Fibroblast of peridontal ligament (primary cell): Measurements from ENCODE around the gene TTC38.

Source experiments
- DNase-seq: peaks from one replicate; pipeline ENCODE4 v3.0.0-alpha.2; 2010; ENCODE audit errors: extremely low read depth

The TTC38 gene

DNA sequence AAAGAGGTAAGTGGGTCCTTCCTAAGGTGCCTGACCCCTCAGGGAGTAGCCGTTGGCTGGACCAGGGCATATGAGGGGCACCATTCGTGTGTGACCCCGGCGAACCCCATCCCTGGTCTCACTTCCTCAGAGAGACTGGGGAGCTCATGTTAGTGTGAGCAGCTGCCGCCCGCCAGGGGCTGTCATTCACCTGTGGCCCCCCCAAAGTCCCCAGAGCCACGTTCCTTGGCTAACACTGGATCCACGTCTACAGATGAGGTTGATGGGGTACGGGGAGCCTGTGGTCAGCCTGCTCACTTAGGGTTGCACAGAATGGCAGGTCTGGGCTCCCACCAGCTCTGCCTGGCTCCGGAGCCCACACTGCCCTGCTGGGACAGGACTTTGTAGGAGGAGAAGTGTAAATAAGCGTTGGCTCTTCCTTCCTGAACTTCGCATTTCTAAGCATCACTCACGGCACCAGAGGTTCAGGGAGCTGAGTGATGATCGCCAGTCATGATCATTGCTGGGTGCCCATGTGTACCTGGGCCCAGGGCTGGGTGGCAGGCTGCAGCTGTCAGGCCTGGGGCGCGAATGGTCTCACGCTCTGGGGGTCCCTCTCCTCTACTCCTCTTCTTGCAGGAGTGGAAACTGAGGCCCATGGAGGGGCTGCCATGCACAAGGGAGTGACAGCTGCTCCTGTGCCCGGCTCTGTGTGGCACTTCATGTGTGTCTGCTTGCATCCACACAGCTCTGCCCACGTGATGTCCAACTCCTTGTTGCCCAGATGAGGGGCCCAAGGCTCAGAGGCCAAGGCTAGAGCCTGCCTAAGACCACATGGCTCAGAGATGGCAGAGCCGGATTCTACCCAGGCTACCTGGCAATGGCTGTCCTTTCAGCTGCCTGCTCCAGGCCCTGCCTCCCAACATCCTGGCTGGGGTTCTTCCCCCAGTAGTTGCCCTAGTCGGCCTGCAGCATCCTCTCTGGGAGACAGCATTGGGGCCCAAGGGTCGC, 11.1 kb downstream of the TTC38 start:
- no peak for DNase-seq

DNA sequence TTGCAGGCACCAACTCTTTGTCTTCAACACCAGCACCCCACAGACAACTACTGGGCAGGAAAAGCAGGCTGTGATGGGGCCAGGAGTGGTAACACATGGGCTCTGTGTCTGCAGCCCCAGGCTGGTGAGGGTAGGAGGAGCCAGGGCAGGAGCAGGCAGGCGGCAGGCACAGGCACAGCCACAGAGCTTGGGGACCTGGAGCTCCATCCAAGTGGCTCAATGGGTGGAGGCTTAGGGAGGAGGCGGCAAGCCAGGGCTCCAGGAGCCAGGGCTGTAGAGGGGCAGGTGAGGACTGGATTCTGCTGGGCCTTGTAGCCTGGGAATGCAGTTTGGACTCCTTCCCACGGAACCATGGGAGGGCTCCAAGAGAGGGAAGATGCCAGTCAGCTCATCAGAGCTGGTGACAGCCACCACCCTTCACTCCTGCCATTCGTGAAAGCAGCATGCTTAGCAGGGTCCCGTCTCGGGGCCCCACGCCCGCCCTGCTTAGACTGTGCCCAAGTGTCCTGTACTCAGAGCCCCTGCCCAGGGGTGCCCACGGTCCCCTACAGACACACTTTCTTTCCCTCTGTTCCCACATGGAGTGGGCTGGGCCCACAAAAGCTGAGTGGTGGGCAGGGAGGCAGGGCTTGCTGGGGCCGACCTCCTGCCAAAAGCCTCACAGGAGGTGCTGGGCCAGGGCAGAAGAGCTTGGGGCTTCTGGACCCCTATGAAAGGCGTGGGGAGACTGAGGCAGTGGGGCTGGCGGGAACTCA, 12.4 kb downstream of the TTC38 start:
- no peak for DNase-seq

DNA sequence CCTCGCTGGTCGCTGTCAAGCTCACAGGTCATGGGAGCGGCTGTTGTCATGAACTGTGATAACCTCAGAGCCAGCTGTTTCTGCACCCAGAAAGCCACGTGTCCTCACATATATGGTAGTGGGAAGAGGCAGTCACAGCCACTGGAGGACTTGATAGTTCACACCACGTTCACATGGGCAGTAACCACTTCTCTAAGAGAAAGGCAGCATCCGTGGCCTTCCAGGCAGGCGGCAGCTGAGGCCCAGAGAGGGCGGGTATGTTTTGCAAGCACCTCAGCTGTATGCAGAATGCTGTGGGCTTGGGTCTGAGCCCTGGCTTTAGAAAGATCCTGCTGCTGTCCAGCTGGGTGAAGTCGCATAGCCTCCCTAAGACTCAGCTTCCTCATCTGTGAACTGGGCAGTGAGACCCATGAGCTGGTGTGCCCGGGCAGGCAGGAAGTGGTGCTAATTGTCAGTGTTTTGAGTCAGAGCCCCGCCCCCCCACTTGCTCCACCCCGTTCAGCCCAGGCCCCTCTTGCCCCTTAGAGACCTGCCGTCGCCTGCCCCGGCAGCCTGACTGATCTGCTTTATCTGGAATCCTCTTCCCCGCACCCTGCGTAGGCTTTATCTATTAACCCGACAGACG, 13.3 kb downstream of the TTC38 start:
- no peak for DNase-seq

DNA sequence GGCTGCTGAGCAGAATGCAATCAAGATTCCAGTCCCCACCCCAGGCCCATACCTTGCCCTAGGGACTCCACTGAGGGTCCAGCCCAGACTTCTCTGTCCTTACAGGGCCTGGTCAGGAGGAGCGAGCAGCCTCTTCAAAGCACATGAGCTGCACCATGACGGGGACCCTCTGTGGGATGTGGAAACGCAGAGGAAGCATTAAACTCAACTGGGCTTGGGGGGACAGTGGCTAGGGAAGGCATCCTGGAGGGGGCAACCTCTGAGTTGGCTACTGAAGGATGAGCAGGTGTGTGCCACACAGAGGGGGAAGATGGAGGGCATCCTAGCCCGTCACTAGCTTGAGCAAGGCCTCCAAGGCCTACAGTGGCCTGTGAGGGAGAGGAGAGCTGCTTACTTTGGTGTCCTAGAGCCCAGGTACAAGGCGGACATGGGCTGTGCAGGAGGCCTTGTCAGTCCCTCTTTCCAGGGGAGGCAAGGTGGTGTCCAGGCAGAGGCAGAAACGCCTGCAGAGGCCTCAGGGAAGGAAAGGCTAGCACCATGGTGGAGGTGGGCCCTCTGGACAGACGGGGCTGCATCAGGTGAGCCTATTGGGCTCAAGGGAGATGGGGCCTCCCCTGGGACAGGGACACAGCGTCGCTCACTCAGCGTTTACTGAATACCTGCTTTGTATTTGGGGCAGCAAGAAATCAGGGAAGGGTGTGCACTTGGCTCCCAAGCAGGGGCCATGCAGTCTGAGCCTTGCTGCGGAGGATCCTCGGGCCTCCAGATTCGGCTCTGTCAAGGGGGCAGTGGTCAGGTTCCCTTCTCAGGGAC, 14.3 kb downstream of the TTC38 start:
- no peak for DNase-seq

DNA sequence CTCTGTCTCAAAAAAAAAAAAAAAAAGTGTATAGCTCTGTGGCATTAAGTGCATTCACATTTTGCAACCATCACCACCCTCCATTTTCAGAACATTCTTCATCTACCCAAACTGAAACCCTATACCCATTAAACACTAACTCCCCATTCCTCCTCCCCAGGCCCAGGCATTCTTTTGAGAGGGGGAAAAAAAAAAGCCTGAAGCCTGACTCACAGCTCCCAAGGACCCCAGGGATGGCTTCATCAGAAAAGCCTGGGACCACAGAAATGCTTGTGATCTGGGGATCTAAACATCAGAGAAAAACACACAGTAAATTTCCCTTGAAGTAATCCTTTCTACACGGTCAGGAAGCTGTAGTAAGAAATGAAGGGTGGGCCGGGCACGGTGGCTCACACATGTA, 18.2 kb downstream of the TTC38 start:
- DNase-seq, result peak; percentile 91

DNA sequence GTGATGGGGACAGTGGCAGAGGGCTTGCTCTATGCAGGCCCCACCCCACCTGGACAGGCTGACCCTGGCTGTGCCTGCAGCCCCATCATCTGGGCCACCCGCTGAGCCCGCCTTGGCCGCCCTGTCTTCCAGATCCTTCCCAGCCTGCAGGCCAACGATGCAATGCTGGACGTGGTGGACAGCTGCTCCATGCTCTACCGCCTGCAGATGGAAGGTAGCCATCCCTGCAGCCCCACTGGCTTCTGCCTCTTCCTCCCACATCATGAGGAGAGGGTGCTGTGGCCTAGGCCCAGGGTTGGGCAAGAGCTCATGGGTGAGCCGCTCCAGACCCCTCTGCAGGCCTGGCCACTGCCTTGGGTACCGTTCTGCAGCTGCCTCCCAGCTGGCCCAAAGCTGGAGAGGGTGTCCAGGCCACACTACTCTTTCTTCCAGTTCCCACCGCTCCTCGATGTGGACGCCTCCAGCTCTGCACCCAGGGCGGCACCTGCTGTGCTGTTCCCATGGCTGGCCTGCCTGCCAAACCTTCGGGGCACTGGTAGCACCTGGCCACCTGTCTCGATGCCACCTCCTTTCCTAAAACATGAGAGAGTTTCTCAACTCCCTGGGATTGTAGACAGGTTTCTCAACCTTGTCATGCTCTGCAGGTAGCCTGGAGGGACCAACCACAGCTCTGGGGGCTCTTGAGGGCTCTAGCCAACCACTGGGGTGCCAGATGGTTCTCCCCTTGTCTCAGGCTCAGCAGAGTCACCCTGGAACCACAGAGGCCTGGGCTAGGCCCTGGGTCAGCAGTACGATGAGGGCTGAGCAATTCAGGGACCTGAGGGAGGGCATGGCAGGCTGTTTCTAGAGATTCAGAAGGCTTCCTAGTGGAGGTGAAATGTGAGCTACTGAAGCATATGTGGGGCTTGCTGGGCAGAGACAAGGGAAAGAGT, 19.4 kb downstream of the TTC38 start:
- no peak for DNase-seq

DNA sequence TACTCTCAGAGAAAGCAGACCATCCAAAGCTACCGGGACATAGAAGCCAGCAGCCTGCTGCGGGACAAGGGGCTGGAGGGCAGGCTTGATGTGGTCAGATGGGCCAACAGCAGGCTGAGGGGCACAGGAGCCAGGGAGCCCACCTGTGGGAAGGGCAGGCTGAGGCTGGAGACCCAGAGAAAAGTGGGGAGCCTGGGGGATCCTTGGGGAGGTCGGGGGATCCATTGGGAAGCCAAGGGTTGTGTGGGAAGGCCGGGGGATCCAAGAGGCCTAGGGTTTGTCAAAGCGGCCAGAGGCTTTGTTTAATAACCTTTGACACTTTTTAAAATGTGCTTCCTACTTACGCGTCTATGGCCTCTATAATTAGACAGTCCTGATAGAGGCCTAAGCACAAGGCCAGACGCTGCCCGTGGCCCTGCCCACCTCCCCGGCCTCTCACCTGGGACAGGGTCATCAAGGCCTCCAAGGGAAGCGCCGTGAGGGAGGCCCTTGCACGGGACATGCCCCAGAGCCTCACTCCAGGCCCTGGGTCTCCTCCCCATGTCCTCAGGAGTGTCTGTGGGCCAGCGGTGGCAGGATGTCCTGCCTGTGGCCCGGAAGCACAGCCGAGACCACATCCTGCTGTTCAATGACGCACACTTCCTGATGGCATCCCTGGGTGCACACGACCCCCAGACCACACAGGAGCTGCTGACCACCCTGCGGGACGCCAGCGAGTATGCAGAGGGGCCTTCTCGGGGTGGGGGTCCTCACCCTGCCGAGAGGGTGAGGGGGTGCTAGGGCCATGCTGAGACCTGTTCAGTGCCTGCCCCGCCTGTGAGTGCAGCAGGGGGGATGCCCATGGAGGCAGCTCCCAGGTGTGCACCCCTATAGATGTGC, 20.3 kb downstream of the TTC38 start:
- no peak for DNase-seq

DNA sequence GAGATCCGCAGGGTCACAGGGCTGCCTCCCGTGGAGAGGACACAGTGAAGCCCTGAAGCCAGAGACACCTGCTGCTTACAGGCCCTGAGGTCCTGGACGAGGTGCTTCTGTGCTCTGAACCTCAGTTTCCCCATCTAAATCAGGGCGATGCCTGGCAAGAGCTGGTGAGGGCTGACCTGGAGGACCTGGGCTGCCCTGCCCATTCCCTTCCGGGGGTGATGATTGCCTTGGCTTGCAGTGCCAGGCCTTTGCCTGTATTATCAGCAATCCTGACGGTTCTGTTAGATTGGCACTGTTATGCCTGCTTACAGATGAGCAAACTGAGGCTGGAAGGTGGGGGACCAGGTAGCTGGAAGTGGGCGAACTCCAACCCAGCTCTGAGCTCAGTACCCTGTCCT, 21.0 kb downstream of the TTC38 start:
- no peak for DNase-seq

DNA sequence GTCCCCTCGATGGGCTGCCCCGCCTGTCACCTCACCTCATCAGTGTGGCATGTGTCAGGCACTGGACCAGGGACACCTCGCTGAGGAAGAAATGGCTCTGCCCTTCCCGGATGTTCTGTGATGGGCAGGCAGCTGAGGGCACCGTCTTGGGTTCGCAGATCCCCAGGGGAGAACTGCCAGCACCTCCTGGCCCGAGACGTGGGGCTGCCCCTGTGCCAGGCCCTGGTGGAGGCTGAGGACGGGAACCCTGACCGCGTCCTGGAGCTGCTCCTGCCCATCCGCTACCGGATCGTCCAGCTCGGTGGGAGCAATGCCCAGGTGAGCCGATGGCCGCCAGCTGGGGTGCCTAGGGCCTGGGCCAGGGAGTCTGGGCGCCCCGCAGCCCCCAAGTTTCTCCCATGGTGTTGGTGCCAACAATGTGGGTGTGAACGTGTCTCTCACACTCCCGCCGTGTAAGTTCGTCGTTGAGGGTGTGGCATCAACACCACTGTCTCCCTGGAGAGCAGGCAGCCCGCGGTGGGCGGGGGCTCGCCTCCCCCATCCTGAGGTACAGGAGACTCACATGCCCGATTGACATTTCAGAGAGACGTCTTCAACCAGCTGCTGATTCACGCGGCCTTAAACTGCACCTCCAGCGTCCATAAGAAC, 21.6 kb downstream of the TTC38 start:
- no peak for DNase-seq

DNA sequence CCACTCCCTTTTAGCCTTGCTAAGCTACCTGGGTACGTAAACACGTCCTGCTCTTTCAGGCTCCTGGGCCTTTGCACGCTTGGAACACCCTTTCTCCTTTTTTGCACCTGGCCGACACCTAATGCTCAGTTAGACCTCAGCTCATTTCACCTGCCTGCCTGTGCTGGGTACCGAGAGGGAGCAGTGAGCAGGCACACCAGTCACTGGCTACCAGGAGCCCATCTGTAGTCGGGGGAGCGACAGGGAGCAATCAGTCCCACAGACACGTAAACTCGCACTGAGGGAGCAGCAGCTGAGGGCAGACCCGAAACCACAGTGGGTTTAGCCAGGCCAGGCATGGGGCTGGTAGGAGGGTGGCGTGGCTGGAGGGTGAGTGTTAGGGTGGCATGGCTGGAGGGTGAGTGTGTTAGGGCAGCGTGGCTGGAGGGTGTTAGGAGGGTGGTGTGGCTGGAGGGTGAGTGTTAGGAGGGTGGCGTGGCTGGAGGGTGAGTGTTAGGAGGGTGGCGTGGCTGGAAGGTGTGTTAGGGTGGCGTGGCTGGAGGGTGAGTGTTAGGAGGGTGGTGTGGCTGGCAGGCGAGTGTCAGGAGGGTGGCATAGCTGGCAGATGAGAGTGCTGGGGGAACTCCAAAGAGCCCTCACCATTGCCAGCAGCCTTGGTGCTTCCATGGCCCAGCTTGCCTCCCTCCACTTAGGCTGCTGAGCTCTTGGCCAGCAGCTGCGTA, 22.5 kb downstream of the TTC38 start:
- DNase-seq, result no peak

DNA sequence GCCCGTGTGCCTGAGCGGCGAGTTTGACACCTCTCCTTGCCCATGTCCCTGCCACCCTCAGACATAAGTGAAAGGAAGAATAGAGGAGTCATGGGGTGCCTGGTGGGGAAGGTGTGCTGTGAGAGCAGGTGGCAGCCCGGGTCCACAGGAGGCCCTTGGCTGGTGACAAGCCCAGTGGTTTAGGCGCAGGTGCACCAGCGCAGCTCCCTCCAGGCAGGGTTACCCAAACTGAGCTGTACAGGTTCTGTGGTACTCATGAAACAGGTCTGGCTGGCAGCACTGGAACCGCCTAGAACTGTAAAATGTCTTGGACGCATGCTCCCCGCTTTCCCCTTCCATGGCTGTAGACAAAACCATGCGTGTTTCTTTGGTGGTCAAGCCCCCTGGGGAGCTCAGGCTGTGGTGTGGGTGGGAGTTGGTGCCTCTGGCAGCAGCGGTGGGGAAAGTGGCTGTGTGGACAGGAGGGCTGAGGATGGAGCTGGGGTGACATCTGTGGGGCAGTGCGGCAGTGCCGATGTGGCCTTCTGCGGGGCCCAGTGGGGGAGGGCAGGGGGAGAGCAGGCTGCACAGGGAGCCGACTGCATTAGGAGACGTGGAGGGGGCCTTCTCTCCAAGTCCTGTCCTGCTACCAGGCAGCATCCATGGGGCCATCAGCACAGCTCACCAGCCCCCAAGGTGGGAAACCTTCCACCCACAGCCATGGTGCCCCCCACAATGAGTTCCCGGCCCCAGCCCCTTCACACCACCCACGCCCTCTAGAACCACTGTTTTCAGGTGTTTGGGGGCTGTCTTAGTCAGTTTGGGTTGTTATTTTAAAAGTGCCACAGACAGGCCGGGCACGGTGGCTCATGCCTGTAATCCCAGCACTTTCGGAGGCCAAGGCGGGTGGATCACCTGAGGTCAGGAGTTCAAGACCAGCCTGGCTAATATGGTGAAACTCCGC, 23.3 kb downstream of the TTC38 start:
- no peak for DNase-seq

DNA sequence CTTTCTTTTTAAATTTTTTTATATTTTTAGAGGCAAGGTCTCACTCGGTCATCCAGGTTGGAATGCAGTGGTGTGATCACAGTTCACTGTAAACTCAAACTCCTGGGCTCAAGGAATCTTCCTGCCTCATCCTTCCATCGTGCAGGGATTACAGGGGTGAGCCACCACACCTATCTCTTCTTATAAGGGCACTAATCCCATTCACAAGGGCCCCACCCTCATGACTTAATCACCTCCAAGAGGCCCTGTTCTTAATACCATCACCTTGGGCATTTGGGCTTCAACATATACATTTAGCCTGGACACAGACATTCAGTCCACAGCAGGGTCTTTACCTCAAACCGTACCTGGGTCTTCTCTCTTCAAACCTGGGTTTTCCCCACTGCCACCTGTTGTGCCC, 24.4 kb downstream of the TTC38 start:
- no peak for DNase-seq

DNA sequence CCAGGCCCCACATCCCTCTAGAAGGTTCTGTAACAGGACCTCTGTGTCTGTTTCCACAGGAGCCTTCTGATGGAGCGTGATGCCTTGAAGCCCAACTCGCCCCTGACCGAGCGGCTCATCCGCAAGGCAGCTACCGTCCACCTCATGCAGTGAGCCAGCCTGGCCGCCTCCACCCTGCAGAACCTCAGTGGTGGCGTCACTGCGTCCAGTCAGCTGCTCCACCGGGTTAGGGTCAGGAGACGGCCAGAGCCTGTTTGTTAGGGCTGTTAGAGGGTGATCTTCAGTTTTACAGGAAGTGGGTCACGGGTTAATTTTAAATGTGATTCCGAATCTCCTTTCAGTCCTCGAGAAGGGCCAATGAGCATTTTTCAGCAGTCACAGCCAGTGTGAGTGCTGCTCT, 24.9 kb downstream of the TTC38 start:
- DNase-seq, result no peak

DNA sequence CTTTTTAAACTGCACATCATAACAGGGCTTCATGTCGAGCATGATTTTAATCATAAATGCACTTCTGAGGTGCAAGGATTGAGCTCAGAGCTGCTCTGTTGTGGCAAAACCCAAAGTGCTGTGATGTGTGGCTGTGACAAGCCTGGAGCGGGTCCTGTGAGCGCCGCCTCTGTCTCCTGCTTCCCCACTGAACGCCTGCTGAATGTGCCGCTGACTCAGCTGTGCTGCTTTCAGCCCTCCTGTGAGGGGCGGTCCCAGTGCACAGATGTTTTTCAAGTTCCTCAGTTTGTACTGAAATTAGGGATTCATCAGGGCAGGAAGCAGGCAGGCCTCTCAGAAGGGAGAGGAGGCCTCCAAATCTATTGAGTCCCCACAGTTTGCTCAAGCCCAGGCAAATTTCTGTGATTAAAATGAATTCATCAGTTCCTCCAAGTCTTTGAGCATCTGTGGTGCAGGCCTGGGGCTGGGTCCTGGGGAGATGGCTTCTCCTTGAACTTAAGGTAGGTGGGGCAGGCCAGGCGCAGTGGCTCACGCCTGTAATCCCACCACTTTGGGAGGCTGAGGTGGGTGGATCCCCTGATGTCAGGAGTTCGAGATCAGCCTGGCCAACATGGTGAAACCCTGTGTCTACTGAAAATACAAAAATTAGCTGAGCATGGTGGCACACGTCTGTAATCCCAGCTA, 25.9 kb downstream of the TTC38 start:
- DNase-seq, result no peak

DNA sequence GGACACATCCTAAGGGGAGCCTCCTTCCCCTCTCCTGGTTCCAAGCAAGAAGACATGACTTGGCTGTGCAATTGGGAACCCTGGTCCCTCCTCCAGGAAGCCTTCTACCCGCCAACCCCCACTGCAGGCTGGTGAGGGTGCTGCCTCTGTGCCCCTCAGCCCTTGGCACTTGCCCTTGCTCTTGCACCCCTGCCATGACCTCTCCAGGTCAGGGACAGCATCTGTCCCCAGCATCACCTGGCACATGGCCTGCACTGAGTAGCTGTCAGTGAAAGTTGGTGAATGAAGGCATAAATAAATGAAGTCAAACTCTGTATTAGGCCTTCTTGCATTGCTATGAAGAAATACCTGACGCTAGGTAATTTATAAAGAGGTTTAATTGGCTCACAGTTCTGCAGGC, 27.0 kb downstream of the TTC38 start:
- DNase-seq, result no peak

DNA sequence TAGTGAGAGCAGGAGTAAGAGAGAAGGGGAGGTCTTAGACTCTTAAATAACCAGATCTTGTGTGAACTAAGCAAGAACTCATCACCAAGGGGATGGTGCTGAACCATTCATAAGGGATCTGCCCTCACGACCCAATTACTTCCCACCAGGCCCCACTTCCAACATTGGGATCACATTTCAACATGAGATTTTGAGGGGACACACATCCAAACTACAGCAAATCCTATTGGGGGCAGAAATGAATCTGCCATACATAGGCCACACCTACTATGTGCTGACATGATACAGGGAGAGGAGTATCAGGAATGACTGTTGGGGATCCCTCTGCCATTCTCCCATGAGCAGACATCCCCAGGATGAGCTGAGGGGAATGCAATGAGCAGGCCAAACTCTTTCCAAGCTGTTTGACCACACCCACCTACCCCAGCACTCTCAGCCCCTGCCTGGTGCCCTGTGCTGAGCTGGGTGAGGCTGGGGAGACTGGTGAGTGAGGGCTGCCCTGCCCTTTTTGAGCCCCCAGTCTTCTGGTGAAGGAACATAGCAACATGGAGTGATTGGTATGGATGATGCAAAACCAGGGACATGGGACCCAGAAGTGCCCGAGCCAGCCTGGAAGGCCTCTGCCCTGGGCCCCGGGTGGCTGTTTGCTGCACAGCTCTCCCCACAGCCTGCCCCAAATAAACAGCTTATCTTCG, 27.6 kb downstream of the TTC38 start:
- no peak for DNase-seq
